Inflammatory macrophage treated with lipopolysaccharide for 1 hour (primary cell): Measurements from ENCODE around the gene LMOD1.
"Not testable (repeated sequence)": the region's sequence is repeated elsewhere in the genome, so short reads cannot be mapped to it uniquely, and the experiment has no call there.

Experiments
- DNase-seq, 2 donors: peaks; one replicate each; pipeline ENCODE4 v3.0.0-alpha.2; 2020 to 2022

Gene LMOD1

DNA sequence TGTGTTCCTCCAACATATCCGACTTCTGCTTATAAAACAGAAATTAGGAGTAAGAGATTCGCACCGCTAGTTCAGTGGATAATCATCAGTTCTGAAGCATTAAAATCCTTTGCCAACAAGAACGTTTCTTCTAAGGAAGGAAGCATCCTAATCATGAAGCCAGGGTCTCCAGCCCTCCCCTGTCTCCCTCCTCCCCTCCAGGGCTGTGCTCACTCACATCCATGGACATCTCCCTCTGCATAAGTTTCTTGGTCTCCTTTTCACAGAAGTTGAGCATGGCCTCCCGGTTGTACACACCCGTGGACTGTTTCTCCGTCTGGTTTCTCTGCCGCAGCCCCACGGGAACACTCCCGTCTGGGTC, 505 bp downstream of the LMOD1 start:
- DNase-seq, result no peak

- DNase-seq, result no peak
Measured at GRCh38 chr1:201945157-201945556, 1.2 kb downstream of the LMOD1 start.

DNA sequence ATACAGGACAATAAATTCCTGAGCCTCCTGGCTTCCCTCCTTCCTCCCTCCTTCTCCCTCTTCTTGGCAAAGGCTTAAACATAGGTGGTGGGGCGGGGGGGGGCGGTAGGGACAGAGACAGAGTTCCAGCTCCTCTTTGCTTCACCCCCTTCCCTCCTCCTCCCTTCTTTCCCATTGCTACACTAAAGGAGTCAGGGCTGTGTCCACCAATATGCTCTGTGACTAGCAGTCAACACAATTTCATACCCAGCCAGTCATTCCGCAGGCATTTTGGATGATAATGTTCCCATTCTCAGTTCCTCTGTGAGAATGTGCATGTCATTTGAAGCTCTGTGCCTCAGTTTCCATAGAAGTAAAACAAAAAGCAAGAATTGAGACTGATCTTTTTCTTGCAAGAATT, 1.7 kb downstream of the LMOD1 start:
- DNase-seq, result no peak

DNA sequence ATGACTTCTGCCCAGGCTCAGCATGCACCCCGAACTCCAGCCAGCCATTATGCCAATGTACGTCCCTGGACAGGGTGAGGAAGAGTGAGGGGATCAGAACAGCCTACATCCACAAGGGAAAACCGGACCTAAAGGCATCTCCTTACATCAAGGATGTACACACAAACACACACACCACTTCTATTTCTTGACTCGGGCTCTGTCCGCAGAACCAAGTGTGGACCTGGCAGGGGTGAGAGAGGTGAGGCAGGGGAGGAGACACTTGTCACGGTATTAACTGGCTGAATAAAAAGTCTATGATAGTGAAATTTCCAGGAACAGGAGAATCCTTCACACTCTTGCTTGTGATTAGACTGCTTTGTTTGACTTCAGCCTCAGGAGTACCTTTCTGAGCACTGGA, 2.3 kb downstream of the LMOD1 start:
- DNase-seq, result no peak

DNA sequence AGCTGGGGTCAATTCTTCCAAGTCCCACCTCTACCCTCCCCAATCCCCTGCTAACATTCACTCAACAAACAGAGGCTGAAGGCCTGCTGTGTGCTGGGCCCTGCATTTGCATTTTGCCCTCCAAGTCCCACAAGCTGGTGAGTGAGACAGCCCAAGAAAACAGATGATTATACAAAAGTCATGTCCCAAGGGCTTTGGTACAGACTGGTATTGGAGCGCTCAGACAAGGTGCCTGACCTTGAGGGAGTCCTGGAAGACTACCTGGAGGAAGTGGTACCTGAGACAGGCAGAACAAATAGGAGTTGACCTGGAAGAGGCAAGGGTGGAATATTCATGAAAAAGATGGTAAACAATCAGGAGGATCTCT, 4.2 kb downstream of the LMOD1 start:
- DNase-seq, result no peak

- DNase-seq, result no peak
Measured at GRCh38 chr1:201941420-201942128, 4.8 kb downstream of the LMOD1 start.

DNA sequence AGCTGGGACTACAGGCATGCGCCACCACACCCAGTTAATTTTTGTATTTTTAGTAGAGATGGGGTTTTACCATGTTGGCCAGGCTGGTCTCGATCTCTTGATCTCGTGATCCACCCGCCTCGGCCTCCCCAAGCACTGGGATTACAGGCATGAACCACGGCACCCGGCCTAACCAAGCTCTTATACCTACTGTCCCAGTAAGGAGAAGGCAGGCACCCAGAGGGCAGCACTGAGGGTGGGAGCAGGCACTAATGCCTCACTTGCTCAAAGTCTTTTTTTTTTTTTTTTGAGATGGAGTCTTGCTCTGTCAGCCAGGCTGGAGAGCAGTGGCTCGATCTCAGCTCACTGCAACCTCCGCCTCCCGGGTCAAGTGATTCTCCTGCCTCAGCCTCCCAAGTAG, 6.0 kb downstream of the LMOD1 start:
- not testable (repeated sequence) for DNase-seq

DNA sequence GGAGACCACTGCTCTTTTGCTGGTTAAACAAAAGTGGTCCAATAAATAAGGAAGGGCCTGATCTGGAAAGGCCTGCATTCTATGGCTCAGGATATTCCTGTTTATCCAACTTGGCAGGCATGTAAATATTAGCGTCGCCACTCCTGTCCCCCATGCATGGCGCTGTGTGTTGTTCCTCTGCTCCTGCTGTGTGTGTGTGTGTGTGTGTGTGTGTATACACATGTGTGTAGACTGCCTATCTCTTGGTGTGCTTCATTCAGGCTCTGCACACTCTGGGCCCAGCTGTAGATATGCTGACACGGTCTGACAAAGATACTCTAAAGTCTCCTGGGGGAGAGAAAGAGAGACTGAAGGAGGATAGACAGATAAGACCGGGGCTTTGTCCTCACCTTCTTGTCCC, 6.8 kb downstream of the LMOD1 start:
- DNase-seq, result no peak

- no peak for DNase-seq
Measured at GRCh38 chr1:201939148-201939547, 7.2 kb downstream of the LMOD1 start.

DNA sequence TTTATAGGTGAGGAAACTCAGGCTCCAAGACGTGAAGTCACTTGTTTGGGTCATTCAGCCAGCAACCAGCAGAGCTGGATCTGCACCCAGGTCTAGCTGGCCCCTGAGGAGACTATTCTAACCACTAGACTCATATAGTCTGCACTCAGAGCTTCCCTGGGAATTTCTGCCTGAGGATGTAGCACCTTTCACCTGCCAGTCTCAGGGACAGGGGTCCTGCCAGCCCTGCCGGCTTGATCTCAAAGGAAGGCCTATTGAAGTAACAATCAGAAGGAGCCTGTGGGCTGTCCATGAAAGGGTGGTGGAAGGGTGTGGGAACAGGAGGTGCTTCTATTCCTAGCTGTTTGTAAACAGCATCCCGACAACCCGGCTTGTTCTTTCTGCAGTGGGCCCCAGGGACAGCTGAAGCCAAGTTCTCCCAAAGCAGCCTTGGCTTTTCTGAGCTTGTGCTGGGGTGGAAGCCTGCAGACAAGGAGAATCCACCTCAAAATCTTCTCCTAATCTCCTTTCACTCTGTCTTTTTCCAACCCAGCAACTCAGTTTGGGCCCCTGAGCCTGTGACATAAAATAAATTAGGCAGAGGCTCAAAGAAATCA, 7.8 kb downstream of the LMOD1 start:
- DNase-seq, result no peak

- peak in 1 of 2 donors; percentile 7 for DNase-seq
Measured at GRCh38 chr1:201937624-201938213, 8.6 kb downstream of the LMOD1 start.

DNA sequence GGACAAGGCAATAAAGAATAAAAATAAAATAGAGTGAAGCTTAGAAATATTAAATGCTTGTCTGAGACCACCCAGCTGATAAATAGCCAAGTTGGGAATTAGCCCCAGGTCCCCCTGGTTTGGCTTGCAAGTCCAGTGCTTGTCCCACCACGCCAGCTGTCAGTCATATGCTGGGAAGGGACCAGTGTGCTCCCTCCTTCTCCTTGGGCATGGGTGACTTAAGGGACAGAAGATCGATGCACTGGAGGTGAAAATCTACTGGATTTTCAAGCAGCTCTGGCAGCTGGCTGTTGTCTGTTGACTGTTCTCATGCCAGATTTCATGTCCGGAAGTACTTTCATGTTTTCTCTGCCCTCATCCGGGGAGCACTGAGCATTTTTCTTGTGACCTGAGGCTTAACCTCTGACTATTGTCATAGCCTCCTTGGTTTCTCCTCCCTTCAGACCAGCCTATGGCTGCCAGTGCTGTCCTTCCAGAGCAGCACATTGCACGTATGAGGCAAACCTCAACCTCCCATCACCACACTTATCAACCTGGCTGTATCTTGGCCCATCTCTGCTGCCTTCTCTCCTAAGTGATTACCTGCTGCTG, 12.4 kb downstream of the LMOD1 start:
- DNase-seq, result no peak

GRCh38 chr1:201930803-201931202, 15.5 kb downstream of the LMOD1 start:
- no peak for DNase-seq

GRCh38 chr1:201930137-201930536, 16.2 kb downstream of the LMOD1 start:
- DNase-seq, result no peak

GRCh38 chr1:201928266-201928665, 18.1 kb downstream of the LMOD1 start:
- no peak for DNase-seq

- no peak for DNase-seq
Measured at GRCh38 chr1:201925981-201926645, 20.2 kb downstream of the LMOD1 start.

DNA sequence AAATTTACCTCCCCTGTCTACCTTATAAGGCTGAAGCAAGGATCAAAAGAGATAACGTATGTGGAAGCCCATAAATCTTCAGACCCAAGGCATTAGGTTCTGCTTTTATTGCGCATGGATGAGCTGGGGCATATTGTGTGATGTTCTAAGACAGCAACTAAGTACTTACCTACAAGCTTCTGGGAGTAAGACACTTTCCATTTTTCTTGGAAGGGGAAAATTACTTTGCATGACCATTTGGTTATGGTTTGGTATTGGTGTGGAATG, 21.1 kb downstream of the LMOD1 start:
- DNase-seq, result no peak

GRCh38 chr1:201921952-201922558, 24.3 kb downstream of the LMOD1 start:
- DNase-seq, result no peak

GRCh38 chr1:201918343-201918742, 28.0 kb downstream of the LMOD1 start:
- no peak for DNase-seq

DNA sequence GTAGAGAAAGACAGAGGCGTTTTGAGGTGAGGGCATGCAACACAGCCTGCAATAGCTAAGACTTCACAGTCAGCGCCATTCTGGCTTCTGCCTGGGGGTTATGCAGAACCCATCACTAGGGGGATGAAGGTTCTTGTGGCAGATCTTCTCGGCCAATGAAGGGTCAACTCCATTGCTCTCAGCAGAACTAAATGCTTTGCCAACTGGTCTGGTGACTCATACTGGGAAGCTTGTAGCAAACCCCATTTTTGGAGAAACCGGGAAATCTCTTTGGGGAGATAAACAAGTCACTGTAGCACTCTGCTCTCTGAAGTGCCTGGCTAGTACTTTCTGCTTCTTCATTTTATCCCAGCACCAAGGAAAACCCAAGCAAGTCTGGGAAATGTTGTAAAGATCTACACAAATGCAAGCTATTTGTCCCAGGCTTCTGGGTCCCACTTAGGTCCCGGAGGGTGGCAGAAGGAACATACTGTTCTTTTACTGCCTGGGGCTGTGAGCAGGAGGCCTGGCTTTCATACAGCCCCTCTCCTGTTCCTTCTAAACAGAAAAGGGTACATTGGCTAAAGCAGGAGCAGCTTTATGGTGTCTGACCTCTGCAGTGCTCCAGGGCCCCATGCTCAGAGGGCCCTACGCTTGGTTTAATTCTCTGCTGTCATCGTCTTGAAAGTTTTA, 28.9 kb downstream of the LMOD1 start:
- DNase-seq, result no peak

- no peak for DNase-seq
Measured at GRCh38 chr1:201916649-201917249, 29.6 kb downstream of the LMOD1 start.

DNA sequence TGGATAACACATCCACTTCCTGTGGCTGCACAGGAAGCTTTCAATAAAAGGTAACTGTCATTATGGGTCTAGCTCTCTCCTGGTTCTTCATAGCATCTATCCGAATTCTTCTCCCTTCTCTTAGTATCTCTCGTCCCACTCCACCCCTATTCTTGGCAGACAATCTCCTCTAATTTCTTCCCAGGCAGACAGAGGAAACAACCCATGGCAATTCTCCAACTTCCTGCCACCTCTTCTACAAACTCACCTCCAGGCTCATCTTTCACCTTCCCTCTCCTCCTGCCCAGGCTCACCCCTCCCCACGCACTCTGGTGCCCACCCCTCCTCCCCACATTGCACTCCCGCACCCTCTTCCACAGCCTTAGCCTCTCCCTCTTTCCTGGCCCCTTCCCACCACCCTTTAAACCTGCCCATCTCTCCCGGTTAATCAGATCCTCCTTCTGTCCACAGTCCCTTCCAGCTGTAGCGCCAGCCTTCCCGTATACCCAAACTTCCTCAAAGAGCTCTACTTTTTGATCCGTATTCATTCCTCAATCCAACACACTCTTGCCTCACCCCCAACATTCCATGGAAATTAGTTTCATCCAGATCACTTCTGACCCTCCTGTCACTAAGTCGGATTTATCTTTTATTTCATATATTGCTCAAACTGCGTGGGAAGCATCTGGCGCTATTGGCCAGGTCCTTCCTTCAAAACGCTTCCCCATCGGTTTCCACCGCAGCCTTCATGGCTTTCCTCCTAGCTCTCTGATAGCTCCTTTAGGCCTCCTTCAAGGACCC, 31.7 kb downstream of the LMOD1 start:
- DNase-seq, result no peak
